NCI-H226 (cell line): ENCODE results near the gene COL10A1.

Source experiments
- DNase-seq: peaks from one replicate; pipeline ENCODE4 v3.0.0-alpha.2; 2015

The COL10A1 gene

DNA sequence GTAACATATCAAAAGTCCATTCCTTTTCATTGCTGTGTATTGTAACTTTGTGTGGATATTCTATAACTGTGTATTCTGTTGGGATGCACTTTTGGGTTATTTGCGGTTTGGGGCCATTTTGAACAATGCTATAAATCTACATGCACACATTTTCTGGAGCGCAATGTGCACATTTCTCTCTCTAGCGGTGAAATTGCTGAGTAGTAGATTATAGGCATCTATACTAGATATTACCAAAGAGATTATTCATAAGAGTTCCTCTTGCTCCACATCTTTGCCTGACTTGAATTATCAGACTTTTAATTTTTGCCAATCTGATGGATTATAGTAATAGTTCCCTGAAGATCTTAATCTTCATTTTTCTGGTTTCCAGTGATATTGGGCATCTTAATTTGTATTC lies 47.0 kb downstream of the COL10A1 start:
- DNase-seq, result no peak

DNA sequence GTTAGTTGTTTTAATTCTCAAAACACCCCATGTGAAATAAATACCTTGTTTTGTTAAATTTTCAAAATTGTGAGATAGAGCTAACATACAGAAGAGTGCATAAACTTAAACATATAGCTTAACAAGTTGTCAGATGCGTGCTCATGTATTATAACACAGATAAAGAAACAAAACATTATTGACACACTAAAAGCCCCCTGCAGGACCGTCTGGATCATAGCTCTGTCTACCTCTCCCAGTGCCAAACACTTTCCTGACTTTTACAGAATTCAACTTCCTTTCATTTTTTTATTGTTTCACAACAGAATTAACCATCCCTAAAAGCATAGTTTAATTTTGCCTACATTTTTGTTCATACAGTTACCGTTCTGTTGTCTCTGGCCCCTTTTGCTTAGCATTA lies 47.4 kb downstream of the COL10A1 start:
- DNase-seq, result no peak

DNA sequence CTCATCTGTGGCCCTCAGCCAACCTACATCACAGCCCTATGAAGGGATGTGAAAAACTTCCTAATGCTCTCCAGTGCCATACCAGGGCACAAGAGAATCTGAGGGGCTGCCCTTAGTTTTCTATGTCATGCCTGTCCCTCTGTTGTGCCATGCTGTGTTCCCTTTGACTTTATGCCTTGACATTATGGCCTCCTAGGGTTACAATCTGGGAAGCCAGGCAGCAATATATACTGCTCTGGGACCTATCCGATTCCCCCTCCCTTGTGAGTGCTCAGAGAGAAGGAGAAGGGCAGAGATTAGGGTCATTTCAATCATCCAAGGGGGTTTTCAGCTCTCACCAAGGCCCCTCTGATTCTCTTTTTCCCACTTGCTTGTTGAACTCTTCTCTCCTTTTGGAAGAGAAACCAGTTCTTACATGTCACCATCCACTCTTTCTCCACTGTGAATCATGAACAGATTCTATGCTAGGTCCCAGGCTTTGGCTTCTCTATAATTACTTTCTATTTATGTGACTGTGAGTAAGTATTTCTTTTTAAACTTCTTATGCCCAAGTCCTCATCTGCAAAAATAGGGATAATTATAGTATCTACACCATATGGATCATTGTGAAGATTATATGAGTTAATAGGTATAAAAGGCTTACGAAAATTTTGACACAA lies 51.1 kb downstream of the COL10A1 start:
- no peak for DNase-seq

DNA sequence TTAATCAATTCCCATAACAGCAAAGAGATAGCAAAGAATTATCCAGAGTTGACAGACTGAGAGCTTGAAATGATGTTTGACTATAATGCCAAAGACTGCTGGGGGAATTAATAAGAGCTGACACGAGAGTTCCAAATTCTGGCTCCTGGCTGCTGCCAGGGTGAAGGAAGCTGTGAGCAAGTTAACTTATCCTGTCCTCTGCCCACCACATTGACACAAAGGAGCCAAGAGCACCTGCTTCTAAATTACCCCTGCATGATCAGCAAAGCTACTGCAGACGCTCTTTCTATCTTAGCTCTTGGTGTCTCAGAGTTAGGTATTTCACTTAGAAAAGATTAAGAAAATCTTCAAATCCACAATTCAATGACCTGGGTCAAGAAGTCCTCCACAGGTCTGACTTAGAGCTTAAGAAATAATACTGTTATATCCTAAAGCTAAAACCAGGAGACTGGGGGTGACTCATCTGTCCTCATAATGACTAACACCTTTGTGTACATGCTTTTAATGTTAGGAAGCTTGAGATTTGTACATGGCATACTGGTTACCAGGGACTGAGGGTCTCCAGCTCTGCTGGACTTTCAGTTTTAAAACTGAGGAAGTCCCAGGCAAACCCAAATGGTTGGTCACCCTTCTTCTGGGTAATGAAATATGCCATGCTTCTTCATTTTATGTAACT lies 52.0 kb downstream of the COL10A1 start:
- DNase-seq, result peak; percentile 60

DNA sequence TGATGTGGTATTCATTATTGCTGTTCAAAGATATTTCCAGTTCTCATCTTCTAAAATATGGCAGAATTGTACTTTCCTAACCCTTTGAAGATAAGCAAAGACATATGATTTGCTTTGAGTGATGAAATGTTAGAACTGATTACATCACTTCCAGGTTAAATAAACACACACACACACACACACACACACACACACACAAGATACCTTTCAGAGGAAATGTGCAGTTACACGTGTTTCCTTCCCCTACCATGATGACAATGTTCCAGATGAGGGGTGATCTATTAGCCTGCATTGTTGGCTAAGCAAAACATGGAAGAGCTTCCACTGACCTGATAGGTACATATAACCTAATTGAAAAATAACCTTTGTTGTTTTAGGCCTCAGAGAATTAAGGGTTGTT lies 53.6 kb downstream of the COL10A1 start:
- peak; percentile 22 for DNase-seq

DNA sequence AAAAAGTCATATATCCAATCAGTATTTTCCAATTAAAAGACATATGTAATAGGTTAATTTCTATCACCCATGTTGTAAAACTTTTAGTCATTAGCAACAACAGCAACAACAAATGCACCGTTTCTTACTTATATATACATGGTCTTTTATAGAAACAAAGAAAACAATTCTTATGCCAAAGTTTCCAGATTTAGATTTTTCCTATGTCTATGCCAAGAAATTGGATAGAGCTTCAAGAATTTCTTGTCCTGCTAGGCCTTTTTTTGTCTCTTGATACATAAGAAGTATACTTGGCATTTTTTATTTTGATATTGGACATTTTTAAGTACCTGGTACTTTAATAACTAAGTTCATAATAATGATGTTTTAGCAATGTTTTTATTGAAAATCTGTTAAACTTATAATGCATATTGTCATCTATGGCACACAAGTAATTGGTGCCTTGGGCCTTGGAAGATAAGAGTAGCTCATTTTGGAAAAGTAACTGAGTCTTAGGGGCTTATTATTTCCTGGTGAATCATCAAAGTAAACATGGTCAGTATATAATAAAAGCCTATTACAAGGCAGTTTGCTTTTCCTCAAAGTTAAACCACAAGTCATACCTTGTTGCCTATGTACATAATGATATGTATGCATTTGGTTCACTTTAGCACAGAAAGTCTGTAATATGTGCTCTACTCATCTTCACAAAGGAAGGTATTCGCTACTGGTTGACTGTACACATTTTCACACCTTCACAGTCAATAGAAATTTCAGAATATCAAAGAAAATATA lies 55.1 kb downstream of the COL10A1 start:
- DNase-seq, result no peak

DNA sequence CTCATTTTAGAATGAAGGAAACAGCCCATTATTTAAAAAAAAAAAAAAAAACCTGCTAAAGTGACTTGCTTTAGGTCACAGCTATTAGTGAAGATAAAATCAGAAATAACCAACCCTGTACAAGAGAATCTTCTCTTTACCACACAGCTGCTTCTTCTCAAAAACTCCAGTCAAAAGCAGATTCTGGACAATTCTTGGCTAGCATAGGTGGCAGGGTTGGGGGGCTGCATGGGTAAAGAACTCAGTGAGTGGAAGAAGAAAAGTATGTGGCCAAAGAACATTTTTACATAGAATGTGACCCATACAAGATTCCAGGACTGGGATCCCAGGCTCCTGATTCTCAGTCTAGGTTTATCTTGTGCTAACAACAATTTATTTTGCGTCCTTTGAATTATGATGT lies 55.8 kb downstream of the COL10A1 start:
- DNase-seq, result no peak
